SK-N-SH treated with all-trans-retinoic acid at 6 μM for 48 hours (cell line): Measurements from ENCODE around the gene IMMP2L.

ENCODE experiments used
- BACH2 ChIP-seq: fragments of 250-450 bp; sonication (Bioruptor Pico); IDR thresholded peaks from 2 replicates; pipeline ENCODE4 v1.9.0; 2021; ENCODE audit warnings: mild to moderate bottlenecking, borderline replicate concordance
- CSDC2 ChIP-seq: fragments of 250-450 bp; sonication (Bioruptor Pico); IDR thresholded peaks from 2 replicates; pipeline ENCODE4 v1.5.0; 2020; ENCODE audit warnings: mild to moderate bottlenecking, moderate library complexity
- PATZ1 ChIP-seq: fragments of 250-450 bp; sonication (Bioruptor Pico); IDR thresholded peaks from 2 replicates; pipeline ENCODE4 v1.8.0; 2020; ENCODE audit warnings: mild to moderate bottlenecking, moderate library complexity, borderline replicate concordance
- PPARA ChIP-seq: fragments of 250-450 bp; sonication (Bioruptor Pico); IDR thresholded peaks from 2 replicates; pipeline ENCODE4 v1.5.0; 2020; ENCODE audit warnings: mild to moderate bottlenecking, borderline replicate concordance
- SNAI2 ChIP-seq: fragments of 250-450 bp; sonication (Bioruptor Pico); IDR thresholded peaks from 2 replicates; pipeline ENCODE4 v1.5.0; 2020; ENCODE audit warnings: mild to moderate bottlenecking, moderate library complexity
- TSHZ2 ChIP-seq: fragments of 250-450 bp; sonication (Bioruptor Pico); IDR thresholded peaks from 2 replicates; pipeline ENCODE4 v1.5.0; 2020; ENCODE audit warnings: mild to moderate bottlenecking, moderate library complexity
- ZC3H10 ChIP-seq: fragments of 250-450 bp; sonication (Bioruptor Pico); IDR thresholded peaks from 2 replicates; pipeline ENCODE4 v1.5.1; 2021; ENCODE audit warnings: mild to moderate bottlenecking, moderate library complexity
- ZFP3 ChIP-seq: fragments of 250-450 bp; sonication (Bioruptor Pico); IDR thresholded peaks from 2 replicates; pipeline ENCODE4 v1.5.0; 2020; ENCODE audit warnings: mild to moderate bottlenecking, moderate library complexity
- ZFP30 ChIP-seq: fragments of 450-650 bp; formaldehyde crosslinking; IDR thresholded peaks from 2 replicates; pipeline ENCODE4 v1.5.0; 2022; ENCODE audit warnings: mild to moderate bottlenecking, moderate library complexity
- ZNF565 ChIP-seq: fragments of 450-650 bp; formaldehyde crosslinking; conservative IDR thresholded peaks from 2 replicates; pipeline ENCODE4 v1.5.0; 2020; ENCODE audit warnings: low read depth, mild to moderate bottlenecking, moderate library complexity
- ZNF70 ChIP-seq: fragments of 450-650 bp; formaldehyde crosslinking; IDR thresholded peaks from 2 replicates; pipeline ENCODE4 v1.5.0; 2020; ENCODE audit warnings: mild to moderate bottlenecking, moderate library complexity
- ZNF8 ChIP-seq: fragments of 450-650 bp; formaldehyde crosslinking; IDR thresholded peaks from 2 replicates; pipeline ENCODE4 v1.5.0; 2020; ENCODE audit warnings: mild to moderate bottlenecking, moderate library complexity

GRCh38 chr7:111510584-111511378 is 51.5 kb downstream of the IMMP2L start:
- TF ChIP-seq ZNF70 (CRISPR knock-in tag) (no peak), ZNF8 (CRISPR knock-in tag) (no peak), SNAI2 (CRISPR knock-in tag) (no peak), ZFP30 (CRISPR knock-in tag) (no peak), ZNF565 (CRISPR knock-in tag) (no peak), TSHZ2 (CRISPR knock-in tag) (no peak), BACH2 (CRISPR knock-in tag) (no peak), ZC3H10 (CRISPR knock-in tag) (no peak), PATZ1 (CRISPR knock-in tag) (no peak), PPARA (no peak), ZFP3 (no peak), CSDC2 (no peak)
